Natural killer cell treated with Interleukin-12 subunit alpha and Interleukin-12 subunit beta and Interleukin-15 and Interleukin-18, amount 100 ng/mL, for 72 hours (primary cell): ENCODE results near the gene AQP6. TPM values are rescaled to one million over a fixed set of nuclear protein-coding genes. Genes with fewer than 3 reads are reported as not detected.

Experiments
- ATAC-seq, 2 donors: fragments of 150-1000 bp; cut with Tn5 transposase in 1 of 2; sonication (Bioruptor Pico), chemical (Tn5 transposase) in 1 of 2; 2 replicates each; pipeline ENCODE4 v1.10.0; 2021
- DNase-seq: peaks from one replicate; pipeline ENCODE4 v3.0.0; 2022; ENCODE audit warnings: low spot score
- H3K27ac Mint-ChIP-seq, 2 donors: 1 replicate in 1 of 2; 2 replicates in 1 of 2; pipeline ENCODE4 v1.8.0; 2022; ENCODE audit warnings: mixed read lengths in 2 of 2, mild to moderate bottlenecking in 1 of 2, moderate library complexity in 1 of 2
- H3K27me3 Mint-ChIP-seq, 2 donors: 1 replicate in 1 of 2; 2 replicates in 1 of 2; pipeline ENCODE4 v1.8.0; 2022; ENCODE audit warnings: mixed read lengths in 2 of 2
- H3K36me3 Mint-ChIP-seq: one replicate; pipeline ENCODE4 v1.8.0; 2022; ENCODE audit warnings: mixed read lengths
- H3K4me1 Mint-ChIP-seq, 2 donors: 1 replicate in 1 of 2; 2 replicates in 1 of 2; pipeline ENCODE4 v1.8.0; 2022; ENCODE audit warnings: low read depth in 2 of 2, mixed read lengths in 2 of 2, mild to moderate bottlenecking in 1 of 2
- H3K4me3 Mint-ChIP-seq: one replicate; pipeline ENCODE4 v1.8.0; 2022; ENCODE audit warnings: mixed read lengths
- H3K9me3 Mint-ChIP-seq: 2 replicates; pipeline ENCODE4 v1.8.0; 2022; ENCODE audit warnings: mixed read lengths
- total RNA-seq, 2 donors: library from RNA; stranded (reverse); gene quantifications; one replicate each; pipeline ENCODE4 v1.2.3, GENCODE V29; 2022

AQP6 gene
- total RNA-seq, 2 donors from 2014 or later, result not detected

GRCh38 chr12:49947593-49948226 lies 25.0 kb upstream of the AQP6 start:
- peaks cover 0 to 18% of the 10 kb centered on the region in 2 donors for H3K27me3 Mint-ChIP-seq
- H3K27ac Mint-ChIP-seq, result no peak overlapping the region
- ATAC-seq (no peak), DNase-seq (no peak)
- no peak overlapping the region for H3K4me3 Mint-ChIP-seq
- no peaks in the 10 kb centered on the region for H3K36me3 Mint-ChIP-seq
- peaks cover 14 to 20% of the 10 kb centered on the region in 2 donors for H3K4me1 Mint-ChIP-seq
- no peaks in the 10 kb centered on the region for H3K9me3 Mint-ChIP-seq

- Mint-ChIP-seq H3K27me3 (peaks cover under 1 to 26% of the 10 kb centered on the region in 2 donors), H3K27ac (no peak overlapping the region), H3K4me1 (peaks cover 14 to 20% of the 10 kb centered on the region in 2 donors), H3K36me3 (no peaks in the 10 kb centered on the region), H3K4me3 (no peak overlapping the region), H3K9me3 (no peaks in the 10 kb centered on the region)
- ATAC-seq (no peak), DNase-seq (no peak)
Measured at GRCh38 chr12:49948866-49949845, 23.6 kb upstream of the AQP6 start.

GRCh38 chr12:49949866-49950265 lies 22.9 kb upstream of the AQP6 start:
- Mint-ChIP-seq H3K4me1 (peaks cover 13 to 14% of the 10 kb centered on the region in 2 donors), H3K27me3 (peaks cover 7 to 33% of the 10 kb centered on the region in 2 donors), H3K9me3 (no peaks in the 10 kb centered on the region), H3K27ac (no peak overlapping the region), H3K4me3 (no peak overlapping the region), H3K36me3 (no peaks in the 10 kb centered on the region)
- no peak for ATAC-seq
- no peak for DNase-seq

GRCh38 chr12:49950273-49951251 lies 22.2 kb upstream of the AQP6 start, which contains the start of gene AQP2:
Gene AQP2, plus strand, starts transcription at chr12:49950737. Its CDS starts 94 bp downstream, at chr12:49950831.
- H3K27ac Mint-ChIP-seq, result no peak within 1 kb of the TSS
- H3K36me3 Mint-ChIP-seq, result no peaks in the 10 kb centered on the region
- no peak within 1 kb of the TSS for H3K4me3 Mint-ChIP-seq
- DNase-seq, result no peak
- no peak for ATAC-seq
- peaks cover 8 to 31% of the 10 kb centered on the region in 2 donors for H3K27me3 Mint-ChIP-seq
- H3K4me1 Mint-ChIP-seq, result peaks cover 6 to 8% of the 10 kb centered on the region in 2 donors
- H3K9me3 Mint-ChIP-seq, result no peaks in the 10 kb centered on the region

GRCh38 chr12:49951411-49952240 lies 21.1 kb upstream of the AQP6 start:
- H3K9me3 Mint-ChIP-seq, result no peaks in the 10 kb centered on the region
- DNase-seq, result no peak
- no peak overlapping the region for H3K4me3 Mint-ChIP-seq
- no peaks in the 10 kb centered on the region for H3K4me1 Mint-ChIP-seq
- ATAC-seq, result no peak
- H3K36me3 Mint-ChIP-seq, result no peaks in the 10 kb centered on the region
- peaks cover 8 to 31% of the 10 kb centered on the region in 2 donors for H3K27me3 Mint-ChIP-seq
- H3K27ac Mint-ChIP-seq, result no peak overlapping the region

GRCh38 chr12:49952391-49953055 lies 20.2 kb upstream of the AQP6 start:
- no peak overlapping the region for H3K27ac Mint-ChIP-seq
- peaks cover 15 to 38% of the 10 kb centered on the region in 2 donors for H3K27me3 Mint-ChIP-seq
- no peaks in the 10 kb centered on the region for H3K9me3 Mint-ChIP-seq
- ATAC-seq (no peak), DNase-seq (no peak)
- H3K4me3 Mint-ChIP-seq, result no peak overlapping the region
- H3K36me3 Mint-ChIP-seq, result no peaks in the 10 kb centered on the region
- H3K4me1 Mint-ChIP-seq, result no peaks in the 10 kb centered on the region

GRCh38 chr12:49953151-49953550 lies 19.6 kb upstream of the AQP6 start:
- no peaks in the 10 kb centered on the region for H3K4me1 Mint-ChIP-seq
- no peak overlapping the region for H3K27ac Mint-ChIP-seq
- H3K27me3 Mint-ChIP-seq, result peaks cover 21 to 39% of the 10 kb centered on the region in 2 donors
- H3K36me3 Mint-ChIP-seq, result no peaks in the 10 kb centered on the region
- DNase-seq, result no peak
- H3K9me3 Mint-ChIP-seq, result no peaks in the 10 kb centered on the region
- ATAC-seq, result no peak
- H3K4me3 Mint-ChIP-seq, result no peak overlapping the region

- Mint-ChIP-seq H3K27ac (no peak overlapping the region), H3K4me3 (no peak overlapping the region), H3K9me3 (no peaks in the 10 kb centered on the region), H3K4me1 (no peaks in the 10 kb centered on the region), H3K36me3 (no peaks in the 10 kb centered on the region), H3K27me3 (peaks cover 31 to 41% of the 10 kb centered on the region in 2 donors)
- no peak for ATAC-seq
- DNase-seq, result no peak
Measured at GRCh38 chr12:49953961-49954846, 18.5 kb upstream of the AQP6 start.

- Mint-ChIP-seq H3K9me3 (no peaks in the 10 kb centered on the region), H3K27me3 (peaks cover 40 to 43% of the 10 kb centered on the region in 2 donors), H3K27ac (no peak overlapping the region), H3K36me3 (peaks cover under 1% of the 10 kb centered on the region), H3K4me3 (no peak overlapping the region), H3K4me1 (peaks cover 0 to under 1% of the 10 kb centered on the region in 2 donors)
- DNase-seq (no peak), ATAC-seq (no peak)
Measured at GRCh38 chr12:49954863-49955830, 17.6 kb upstream of the AQP6 start.

GRCh38 chr12:49955899-49956662 lies 16.7 kb upstream of the AQP6 start:
- no peak overlapping the region for H3K4me3 Mint-ChIP-seq
- ATAC-seq (no peak), DNase-seq (no peak)
- H3K27me3 Mint-ChIP-seq, result peaks cover 48 to 49% of the 10 kb centered on the region in 2 donors
- H3K27ac Mint-ChIP-seq, result no peak overlapping the region
- H3K9me3 Mint-ChIP-seq, result no peaks in the 10 kb centered on the region
- H3K36me3 Mint-ChIP-seq, result peaks cover 7% of the 10 kb centered on the region
- peaks cover 6% of the 10 kb centered on the region in 2 donors for H3K4me1 Mint-ChIP-seq
